ENCODE results near the gene SEMA4G. TPM values are rescaled to one million over a fixed set of nuclear protein-coding genes. Genes with fewer than 3 reads are reported as not detected.

SEMA4G gene
- total and polyA plus RNA-seq, 2 of the 13 experiments (the other 11 are each of a cell fraction or from before 2014, with no cell fraction given), result 46.2 to 207 TPM

GRCh38 chr10:100998183-100998990 lies 29.1 kb downstream of the SEMA4G start (continued):
- TF ChIP-seq CREM (IDR thresholded peaks at IDR 0.05) (peak; percentile 42; the same call in 1 of the 2 replicates), CREM (CRISPR knock-in tag; IDR thresholded peaks at IDR 0.05) (no peak), ZNF547 (CRISPR knock-in tag; IDR thresholded peaks at IDR 0.05) (no peak), POLR2AphosphoS5 (IDR thresholded peaks at IDR 0.05; ENCODE audit: low read depth, low read length) (peak; percentile 50), ZNF724P (CRISPR knock-in tag; IDR thresholded peaks at IDR 0.05; ENCODE audit: borderline replicate concordance) (no peak), SMYD3 (CRISPR knock-in tag; IDR thresholded peaks at IDR 0.05) (no peak), KLF16 (CRISPR knock-in tag; IDR thresholded peaks at IDR 0.05) (0 out of 4 replicates have a peak, but pooled peaks of 1 of the 2 experiments have one; percentile 4), ZNF350 (CRISPR knock-in tag; IDR thresholded peaks at IDR 0.05; ENCODE audit: borderline replicate concordance, low read depth) (no peak), NR2F6 (IDR thresholded peaks at IDR 0.05) (no peak; the same call in 1 of the 2 replicates), NR2F6 (CRISPR knock-in tag; IDR thresholded peaks at IDR 0.05) (no peak), SSRP1 (CRISPR knock-in tag; IDR thresholded peaks at IDR 0.05) (no peak), ATF3 (CRISPR knock-in tag; IDR thresholded peaks at IDR 0.05) (no peak), GATAD2A (CRISPR knock-in tag; IDR thresholded peaks at IDR 0.05) (no peak; the same call in 1 of the 2 replicates), ZNF318 (CRISPR knock-in tag; IDR thresholded peaks at IDR 0.05) (no peak), XRCC5 (optimal IDR thresholded peaks at IDR 0.05; ENCODE audit: low read length) (no peak), TSC22D2 (CRISPR knock-in tag; IDR thresholded peaks at IDR 0.05; ENCODE audit: borderline replicate concordance) (no peak), NFKB2 (CRISPR knock-in tag; IDR thresholded peaks at IDR 0.05; ENCODE audit: borderline replicate concordance) (no peak), ZSCAN21 (CRISPR knock-in tag; IDR thresholded peaks at IDR 0.05; ENCODE audit: borderline replicate concordance) (no peak), ZNF17 (CRISPR knock-in tag; IDR thresholded peaks at IDR 0.05) (no peak), NR2C2 (CRISPR knock-in tag; IDR thresholded peaks at IDR 0.05; ENCODE audit: borderline replicate concordance) (no peak), SMAD1 (CRISPR knock-in tag; IDR thresholded peaks at IDR 0.05; ENCODE audit: borderline replicate concordance, low read depth) (no peak; the same call in 1 of the 2 replicates)
